Activated CD4-positive, alpha-beta T cell treated with anti-CD3 and anti-CD28 coated beads, Interleukin-2, Interleukin-4, amounts not matched to agents 100 ng/mL and 50 ng/mL, durations not matched to agents 16 hours and 8 hours (primary cell): ENCODE results near the gene JAKMIP2.

Source experiments
- DNase-seq: peaks from one replicate; pipeline ENCODE4 v3.0.0-alpha.2; 2020; ENCODE audit warnings: low spot score

The JAKMIP2 gene

GRCh38 chr5:147697380-147697779, 85.1 kb downstream of the JAKMIP2 start:
- DNase-seq: no peak

- DNase-seq: no peak
Observed at GRCh38 chr5:147694772-147695171, 87.8 kb downstream of the JAKMIP2 start.

GRCh38 chr5:147693233-147693632, 89.3 kb downstream of the JAKMIP2 start:
- no peak for DNase-seq

GRCh38 chr5:147691130-147691529, 91.4 kb downstream of the JAKMIP2 start:
- DNase-seq: no peak

- DNase-seq: no peak
Observed at GRCh38 chr5:147690595-147690994, 91.9 kb downstream of the JAKMIP2 start.

- no peak for DNase-seq
Observed at GRCh38 chr5:147689426-147689825, 93.1 kb downstream of the JAKMIP2 start.

- DNase-seq: no peak
Observed at GRCh38 chr5:147688656-147689356, 93.7 kb downstream of the JAKMIP2 start.

- no peak for DNase-seq
Observed at GRCh38 chr5:147687118-147687517, 95.4 kb downstream of the JAKMIP2 start.

- no peak for DNase-seq
Observed at GRCh38 chr5:147686421-147686820, 96.1 kb downstream of the JAKMIP2 start.

- DNase-seq: no peak
Observed at GRCh38 chr5:147685993-147686392, 96.5 kb downstream of the JAKMIP2 start.

GRCh38 chr5:147675168-147675567, 107.4 kb downstream of the JAKMIP2 start:
- DNase-seq: no peak

- DNase-seq: no peak
Observed at GRCh38 chr5:147674411-147674810, 108.1 kb downstream of the JAKMIP2 start.

GRCh38 chr5:147673791-147674190, 108.7 kb downstream of the JAKMIP2 start:
- no peak for DNase-seq

- DNase-seq: no peak
Observed at GRCh38 chr5:147673266-147673665, 109.3 kb downstream of the JAKMIP2 start.

- no peak for DNase-seq
Observed at GRCh38 chr5:147671365-147671764, 111.2 kb downstream of the JAKMIP2 start.

GRCh38 chr5:147670815-147671214, 111.7 kb downstream of the JAKMIP2 start:
- no peak for DNase-seq

GRCh38 chr5:147669169-147669869, 113.2 kb downstream of the JAKMIP2 start:
- DNase-seq: no peak

- DNase-seq: no peak
Observed at GRCh38 chr5:147668385-147668784, 114.1 kb downstream of the JAKMIP2 start.

- no peak for DNase-seq
Observed at GRCh38 chr5:147667363-147667762, 115.2 kb downstream of the JAKMIP2 start.

- DNase-seq: no peak
Observed at GRCh38 chr5:147666419-147666818, 116.1 kb downstream of the JAKMIP2 start.

GRCh38 chr5:147661541-147661940, 121.0 kb downstream of the JAKMIP2 start:
- DNase-seq: no peak

- no peak for DNase-seq
Observed at GRCh38 chr5:147659166-147659929, 123.2 kb downstream of the JAKMIP2 start.
